HepG2 (cell line): ENCODE measurements around the gene TMEM125. TPM values are rescaled to one million over a fixed set of nuclear protein-coding genes. Genes with fewer than 3 reads are reported as not detected.

ENCODE experiments used
- ATAC-seq: fragments of 200-7000 bp; cut with Tn5 transposase; 3 replicates; pipeline ENCODE4 v1.9.1; 2020; ENCODE audit warnings: mild to moderate bottlenecking, moderate library complexity
- BruUV-seq: library from RNA; stranded (reverse); fragments of 400-500 nt; replicated peaks from 2 replicates; lab custom pipeline; 2021; lab: Mats Ljungman, UMichigan
- CTCF ChIA-PET: fragments of 300-600 bp; formaldehyde crosslinking; extraction: SDS; loops from one replicate; lab custom pipeline; 2021; ENCODE audit warnings: low total read pairs, inconsistent platforms, low intra/inter-chr PET ratio; lab: Yijun Ruan, JAX
- POLR2A ChIA-PET: fragments of 350-600 bp; sonication (Branson Sonifier 250); formaldehyde crosslinking; loops from one replicate; lab custom pipeline; 2020; ENCODE audit warnings: antibody characterized with exemption, inconsistent platforms; lab: Yijun Ruan, JAX
- DNase-seq: peaks from one replicate; pipeline ENCODE4 v3.0.0-alpha.2; 2015; ENCODE audit warnings: low spot score
- FAIRE-seq: peaks from 3 replicates; lab custom pipeline; 2011; peaks lifted over from hg19 to GRCh38; lab: Jason Lieb, UNC
- H2AFZ ChIP-seq: one replicate; pipeline ENCODE4 v1.6.1; 2011; ENCODE audit warnings: low read length, inconsistent platforms
- H3K27ac ChIP-seq: fragments of 300-600 bp; 3 replicates; pipeline ENCODE4 v1.8.0; 2011; ENCODE audit warnings: mixed run types, mild to moderate bottlenecking, mixed read lengths, low read length, inconsistent platforms; ENCODE audit not compliant: insufficient read depth; ENCODE audit errors: extremely low read length
- H3K27me3 ChIP-seq, 2 experiments: fragments of 200-600 bp in 1 of 2; 2 replicates in 1 of 2; 3 replicates in 1 of 2; pipeline versions ENCODE4 v1.6.0 to v1.8.0; 2011; ENCODE audit warnings: low read length in 2 of 2, mild to moderate bottlenecking in 2 of 2, moderate library complexity in 2 of 2, inconsistent platforms in 1 of 2; ENCODE audit not compliant: insufficient read depth in 2 of 2, control insufficient read depth in 1 of 2
- H3K36me3 ChIP-seq, 2 experiments: fragments of 200-600 bp in 1 of 2; replicated peaks in 1 of 2; 2 replicates in 1 of 2; 3 replicates in 1 of 2; pipeline versions ENCODE4 v1.5.1 to v1.8.0; 2011; ENCODE audit warnings: low read length in 2 of 2, inconsistent platforms in 1 of 2; ENCODE audit not compliant: insufficient read depth in 2 of 2, control insufficient read depth in 1 of 2
- H3K4me1 ChIP-seq: 2 replicates; pipeline ENCODE4 v1.5.1; 2012; ENCODE audit warnings: low read length, inconsistent platforms; ENCODE audit not compliant: insufficient read depth
- H3K4me2 ChIP-seq: 2 replicates; pipeline ENCODE4 v1.6.0; 2011; ENCODE audit warnings: low read depth, low read length, inconsistent platforms
- H3K4me3 ChIP-seq, 3 experiments: fragments of 200-600 bp in 1 of 3; sonication (generic), shearing (Covaris generic) in 1 of 3; replicated peaks in 1 of 3; 2 replicates each; pipeline ENCODE4 v1.5.1; 2011 to 2016; ENCODE audit warnings: low read length in 3 of 3, inconsistent platforms in 2 of 3, low read depth in 2 of 3, mild to moderate bottlenecking in 2 of 3, control low read depth in 1 of 3, mixed read lengths in 1 of 3; ENCODE audit not compliant: insufficient read depth in 1 of 3
- H3K79me2 ChIP-seq: one replicate; pipeline ENCODE4 v1.6.1; 2011; ENCODE audit warnings: low read length, inconsistent platforms; ENCODE audit not compliant: insufficient read depth
- H3K9ac ChIP-seq: 2 replicates; pipeline ENCODE4 v1.6.0; 2011; ENCODE audit warnings: mild to moderate bottlenecking, low read depth, low read length, inconsistent platforms; ENCODE audit not compliant: insufficient read depth
- H3K9me3 ChIP-seq: 2 replicates; pipeline ENCODE4 v1.5.1; 2012; ENCODE audit warnings: mild to moderate bottlenecking, low read length
- H4K20me1 ChIP-seq: 2 replicates; pipeline ENCODE4 v1.6.0; 2011; ENCODE audit warnings: inconsistent platforms, mild to moderate bottlenecking, low read length, moderate library complexity; ENCODE audit not compliant: insufficient read depth
- CHCHD3 ChIP-seq: sonication (generic); formaldehyde crosslinking; IDR thresholded peaks from 2 replicates; pipeline ENCODE4 v1.8.0; 2022; ENCODE audit warnings: mild to moderate bottlenecking, missing genetic modification reagents, moderate library complexity
- HNF4A ChIP-seq: sonication (generic); formaldehyde crosslinking; IDR thresholded peaks from 2 replicates; pipeline ENCODE4 v1.4.0; 2020; ENCODE audit warnings: missing genetic modification reagents
- JUND ChIP-seq: sonication (generic); formaldehyde crosslinking; IDR thresholded peaks from 2 replicates; pipeline ENCODE4 v1.8.0; 2022; ENCODE audit warnings: mild to moderate bottlenecking, missing genetic modification reagents
- MZF1 ChIP-seq: sonication (generic); formaldehyde crosslinking; IDR thresholded peaks from 2 replicates; pipeline ENCODE4 v1.8.1; 2023; ENCODE audit warnings: mild to moderate bottlenecking, missing genetic modification reagents, borderline replicate concordance
- NFE2L2 ChIP-seq: fragments of 150-350 bp; IDR thresholded peaks from 2 replicates; pipeline ENCODE4 v1.6.1; 2014; ENCODE audit warnings: low read length
- ZNF619 ChIP-seq: sonication (generic); formaldehyde crosslinking; IDR thresholded peaks from 2 replicates; pipeline ENCODE4 v1.4.0; 2020; ENCODE audit warnings: mild to moderate bottlenecking, missing genetic modification reagents
- ZNF766 ChIP-seq: sonication (generic); formaldehyde crosslinking; IDR thresholded peaks from 2 replicates; pipeline ENCODE4 v1.5.0; 2020; ENCODE audit warnings: missing genetic modification reagents, borderline replicate concordance
- ZSCAN22 ChIP-seq: sonication (generic); formaldehyde crosslinking; IDR thresholded peaks from 2 replicates; pipeline ENCODE4 v1.4.0; 2020; ENCODE audit warnings: mild to moderate bottlenecking, missing genetic modification reagents
- WGBS: methylation state at CpG from one replicate; pipeline ENCODE4 v1.1.6; 2017; ENCODE audit warnings: low lambda C conversion rate; 5-methylcytosine and 5-hydroxymethylcytosine counted together
- in situ Hi-C: cut with HindIII; loops from 2 replicates; pipeline ENCODE4 v1.10.0; 2017; ENCODE audit warnings: low pct_unique_long_range_greater_than_20kb; ENCODE audit not compliant: extremely low pct_ligation_motif_present
- intact Hi-C: fragments of 100-400 bp; cut with micrococcal nuclease; formaldehyde crosslinking; loops from one replicate; pipeline ENCODE4 v1.10.0; 2022; ENCODE audit not compliant: unreplicated experiment
- polyA plus RNA-seq, 8 experiments: library from polyadenylated mRNA; depleted of rRNA in 3 of 8; stranded (reverse) in 7 of 8; unstranded in 1 of 8; fragments of >200 nt; fragmentation: Illumina TruSeq in 4 of 8; extraction: Trizol in 4 of 8; gene quantifications; 2 replicates each; pipeline versions ENCODE4 v1.2.1 to v1.2.3, GENCODE V29; 2011 to 2016; ENCODE audit warnings: low read depth in 4 of 8, missing spikeins in 1 of 8, mixed read lengths in 1 of 8; ENCODE audit not compliant: insufficient read depth in 1 of 8
- total RNA-seq, 5 experiments: library from RNA; depleted of rRNA; stranded (reverse); fragments of >200 nt; fragmentation: Illumina TruSeq; extraction: Trizol; gene quantifications; 2 replicates each; pipeline ENCODE4 v1.2.3, GENCODE V29; 2016; ENCODE audit warnings: low read depth in 1 of 5
- TF ChIP-seq, protein P1 (sequence below): IDR thresholded peaks from 2 replicates; pipeline ENCODE4 v1.6.1; 2016; ENCODE audit warnings: control low read depth

The TMEM125 gene
- total and polyA plus RNA-seq, 2 of the 13 experiments (the other 11 are each of a cell fraction or from before 2014, with no cell fraction given) = 0.03 TPM; not detected in 1

DNA sequence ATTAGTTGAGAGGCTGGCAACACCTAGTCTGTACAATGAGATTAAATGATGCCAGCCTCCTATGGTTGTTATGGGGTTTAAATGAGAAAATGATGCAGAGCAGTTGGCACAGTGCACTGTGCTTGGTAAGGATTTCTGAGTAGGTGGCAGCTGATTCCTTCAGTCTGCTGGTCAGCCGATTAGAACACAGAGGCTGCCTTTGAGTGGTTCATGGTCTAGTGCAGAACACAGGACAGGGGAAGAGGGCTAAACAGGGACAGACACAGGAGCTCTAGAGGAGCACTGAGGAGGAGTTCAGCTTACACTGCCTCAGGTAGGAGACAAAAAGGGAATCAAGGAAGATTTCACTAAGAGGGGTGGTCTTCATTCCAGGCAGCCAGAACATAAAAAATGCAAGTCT is 32.4 kb downstream of the TMEM125 start:
- H2AFZ ChIP-seq = no peak overlapping the region
- peaks cover 25% of the 10 kb centered on the region for H3K4me1 ChIP-seq
- H3K79me2 ChIP-seq = no peaks in the 10 kb centered on the region
- no peak overlapping the region for H3K27ac ChIP-seq
- no peak overlapping the region for H3K4me3 ChIP-seq
- no peak for ATAC-seq
- FAIRE-seq = no peak
- WGBS = 30% methylated on average over 1 of the region's 1 CpG
- no peak overlapping the region for H3K4me2 ChIP-seq
- H3K9ac ChIP-seq = no peak overlapping the region
- CTCF ChIA-PET = no interaction called here
- in situ Hi-C loops (no loop called here), intact Hi-C loops (no loop called here)
- BruUV-seq = no TSS peak
- no peaks in the 10 kb centered on the region for H3K36me3 ChIP-seq
- H3K9me3 ChIP-seq = no peaks in the 10 kb centered on the region
- H4K20me1 ChIP-seq = no peaks in the 10 kb centered on the region
- DNase-seq = no peak
- POLR2A ChIA-PET = no interaction called here
- peaks cover 0 to 24% of the 10 kb centered on the region in 2 experiments; a peak in 3 of 5 replicates for H3K27me3 ChIP-seq
- no peak for TF ChIP-seq MZF1 (CRISPR knock-in tag)
- no peak for TF ChIP-seq ZNF766 (CRISPR knock-in tag)
- TF ChIP-seq NFE2L2 = no peak
- no peak for TF ChIP-seq JUND (CRISPR knock-in tag)
- no peak for TF ChIP-seq ZNF619 (CRISPR knock-in tag)
- no peak for TF ChIP-seq ZSCAN22

DNA sequence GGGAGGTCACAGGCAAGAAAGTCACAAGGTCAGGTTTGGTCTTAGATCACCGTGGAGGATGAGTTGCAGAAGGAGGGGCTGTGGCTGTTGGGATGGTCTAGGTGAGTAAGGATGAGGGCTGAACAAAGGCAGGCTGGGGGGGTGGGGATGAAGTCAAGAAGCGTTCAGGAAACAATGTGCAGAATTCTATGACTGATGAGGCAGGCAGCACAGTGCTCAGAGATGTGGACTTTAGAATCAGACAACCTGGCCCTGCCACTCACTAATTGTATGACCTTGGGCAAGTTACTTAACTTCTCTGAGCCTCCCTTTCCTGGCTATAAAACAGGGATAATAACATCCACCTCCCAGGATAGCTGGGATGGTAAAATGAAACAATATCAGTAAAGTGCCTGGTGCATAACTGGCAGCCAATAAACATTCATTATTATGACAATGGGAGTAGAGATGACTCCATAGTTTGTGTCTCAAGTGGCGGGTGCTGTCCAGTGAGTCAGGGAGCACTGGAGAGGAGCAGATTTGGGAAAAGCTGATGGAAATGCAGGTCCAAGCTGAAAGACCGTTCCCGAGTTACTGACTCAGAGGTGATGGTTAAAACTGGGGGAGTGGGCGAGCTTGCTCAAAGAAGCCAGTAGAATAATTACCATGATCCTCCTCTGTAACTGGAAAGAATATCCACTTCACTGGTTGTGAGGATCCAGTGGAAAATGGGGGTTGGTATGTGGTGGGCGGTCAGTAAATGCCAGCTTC is 33.1 kb downstream of the TMEM125 start:
- CTCF ChIA-PET = no interaction called here
- Histone ChIP-seq H3K27me3 (peaks cover 0 to 31% of the 10 kb centered on the region in 2 experiments; a peak in 3 of 5 replicates), H3K36me3 (no peaks in the 10 kb centered on the region), H3K9ac (no peak overlapping the region), H3K4me3 (no peak overlapping the region), H2AFZ (no peak overlapping the region), H3K4me1 (peaks cover 25% of the 10 kb centered on the region), H3K27ac (no peak overlapping the region), H4K20me1 (no peaks in the 10 kb centered on the region), H3K4me2 (peak overlapping the region; percentile 20; the same call in 1 of the 2 replicates), H3K79me2 (no peaks in the 10 kb centered on the region), H3K9me3 (no peaks in the 10 kb centered on the region)
- FAIRE-seq (no peak), ATAC-seq (peak; percentile 28; the same call in 1 of the 3 replicates), DNase-seq (peak; percentile 16)
- in situ Hi-C loops (no loop called here), intact Hi-C loops (no loop called here)
- BruUV-seq = no TSS peak
- POLR2A ChIA-PET = interaction anchor here (0.8 to 1.4 kb wide), 4 partner anchors 26 to 64 kb away, joined by 3 to 6 read pairs (median 3); partner anchors contain the start of gene CDC20
- 35% methylated on average over 7 of the region's 7 CpGs for WGBS
- TF ChIP-seq, protein P1, sequence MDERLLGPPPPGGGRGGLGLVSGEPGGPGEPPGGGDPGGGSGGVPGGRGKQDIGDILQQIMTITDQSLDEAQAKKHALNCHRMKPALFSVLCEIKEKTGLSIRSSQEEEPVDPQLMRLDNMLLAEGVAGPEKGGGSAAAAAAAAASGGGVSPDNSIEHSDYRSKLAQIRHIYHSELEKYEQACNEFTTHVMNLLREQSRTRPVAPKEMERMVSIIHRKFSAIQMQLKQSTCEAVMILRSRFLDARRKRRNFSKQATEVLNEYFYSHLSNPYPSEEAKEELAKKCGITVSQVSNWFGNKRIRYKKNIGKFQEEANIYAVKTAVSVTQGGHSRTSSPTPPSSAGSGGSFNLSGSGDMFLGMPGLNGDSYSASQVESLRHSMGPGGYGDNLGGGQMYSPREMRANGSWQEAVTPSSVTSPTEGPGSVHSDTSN (CRISPR knock-in tag) = 0 out of 2 replicates have a peak, but pooled peaks have one; percentile 25
- TF ChIP-seq HNF4A (CRISPR knock-in tag) = peak; percentile 34; the same call in 1 of the 2 replicates
- no peak for TF ChIP-seq CHCHD3 (CRISPR knock-in tag)
